GM19372 (cell line): Measurements from ENCODE around the gene AGAP1.
"Not testable (repeated sequence)": the region's sequence is repeated elsewhere in the genome, so short reads cannot be mapped to it uniquely, and the experiment has no call there.

Experiments
- ATAC-seq: cut with Tn5 transposase; IDR thresholded peaks from one replicate; pipeline ENCODE4 v1.9.1; 2021; ENCODE audit warnings: mild to moderate bottlenecking, low read depth, moderate library complexity; ENCODE audit not compliant: unreplicated experiment

AGAP1 gene

DNA sequence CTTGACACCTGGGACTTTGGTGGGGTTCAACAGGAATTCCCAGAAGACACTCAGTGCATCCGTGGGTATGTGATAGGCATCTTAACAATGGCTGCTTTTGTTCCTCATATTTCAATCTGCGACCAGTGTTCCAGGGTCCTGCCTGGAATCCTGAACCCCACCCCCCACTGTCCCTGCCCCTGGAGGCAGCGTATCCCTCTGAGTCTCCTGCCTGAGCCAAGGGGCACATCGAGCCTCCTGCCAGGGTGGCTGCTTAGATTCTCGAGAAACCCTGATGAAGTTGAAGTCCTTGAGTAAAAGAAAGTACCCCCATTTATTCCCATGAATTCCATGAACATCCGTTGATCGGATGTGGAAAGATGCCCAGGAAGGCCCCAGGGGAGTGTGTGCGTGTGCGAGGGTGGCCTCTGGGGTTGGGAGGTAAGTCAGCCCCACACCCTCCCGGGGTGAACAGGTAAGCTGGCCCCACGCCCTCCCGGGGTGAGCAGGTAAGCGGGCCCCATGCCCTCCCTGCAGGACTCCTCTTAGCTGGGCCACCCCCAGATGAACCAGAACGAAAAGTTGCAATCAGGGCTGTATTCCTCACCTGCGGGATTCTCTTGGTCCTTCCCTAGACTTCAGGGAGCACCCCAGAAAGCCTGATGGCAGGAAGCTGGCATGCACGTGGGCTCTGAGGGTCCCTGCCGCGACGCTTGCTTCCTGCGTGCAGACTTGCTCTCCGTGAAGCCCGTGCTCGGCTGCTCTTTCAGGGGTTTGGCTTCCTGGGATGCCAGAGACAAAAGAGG lies 253.3 kb downstream of the AGAP1 start:
- ATAC-seq: no peak

DNA sequence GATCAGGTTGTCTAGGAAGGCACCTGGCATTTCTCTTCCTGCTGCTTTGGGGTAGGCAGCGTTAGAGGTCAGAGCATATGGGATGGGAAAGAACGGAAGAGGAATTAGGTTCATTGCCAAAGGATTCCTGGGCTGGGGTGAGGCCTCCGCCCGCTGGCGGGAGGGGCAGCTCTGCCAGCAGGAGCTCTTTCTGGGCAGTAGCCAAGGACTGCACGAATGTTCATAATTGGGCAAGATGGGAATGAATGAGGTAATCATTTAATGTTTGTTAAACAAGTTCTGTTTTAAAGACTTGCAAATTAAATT lies 253.9 kb downstream of the AGAP1 start:
- no peak for ATAC-seq

DNA sequence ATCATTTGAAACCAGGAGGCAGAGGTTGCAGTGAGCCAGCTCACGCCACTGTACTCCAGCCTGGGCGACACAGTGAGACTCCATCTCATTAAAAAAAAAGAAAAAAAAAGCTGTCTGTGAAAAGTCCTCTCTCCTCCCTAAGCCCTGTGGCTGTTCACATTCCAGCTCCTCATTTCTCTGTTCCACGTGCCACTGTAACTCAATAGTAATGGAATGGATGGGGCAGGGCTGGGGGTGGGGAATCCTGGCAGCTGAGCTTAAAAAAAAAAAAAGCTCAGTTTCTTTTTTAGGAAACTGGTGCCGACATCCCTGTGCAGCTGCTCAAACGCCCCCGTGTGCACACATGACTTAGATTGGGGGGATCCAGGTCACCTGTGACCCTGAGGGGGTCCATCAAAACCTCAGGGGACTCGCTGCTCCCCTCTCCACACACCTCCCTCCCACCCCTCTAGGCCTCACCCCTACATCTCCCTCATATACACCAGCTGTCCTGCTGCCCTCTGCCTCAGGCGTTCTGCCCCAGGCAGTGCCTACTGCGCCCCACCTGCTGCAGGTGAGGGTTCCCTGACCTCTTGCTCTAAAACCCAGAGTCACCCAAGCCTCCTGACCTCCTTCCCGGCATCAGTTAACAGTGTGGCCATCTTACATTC lies 255.4 kb downstream of the AGAP1 start:
- ATAC-seq: no peak

- ATAC-seq: no peak
These were observed 255.9 kb downstream of the AGAP1 start for GRCh38 chr2:235749771-235750160.

DNA sequence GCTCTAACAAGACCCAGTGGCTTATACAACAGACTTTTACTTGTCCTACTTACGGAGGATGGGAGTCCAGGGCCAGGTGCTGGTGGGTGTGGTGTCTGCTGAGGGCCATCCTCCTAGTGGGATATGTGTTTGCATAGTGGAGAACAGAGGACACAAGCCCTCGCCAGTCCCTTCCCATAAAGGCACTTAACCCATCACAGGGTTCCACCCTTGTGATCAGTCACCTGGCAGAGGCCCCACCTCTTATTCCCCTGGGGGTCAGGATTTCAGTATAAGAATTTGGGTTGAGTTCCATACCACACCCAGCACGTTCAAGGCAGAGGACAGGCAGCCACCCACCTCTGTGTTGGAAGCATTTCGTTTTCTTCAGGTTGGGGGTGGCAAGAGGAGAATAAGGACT lies 259.0 kb downstream of the AGAP1 start:
- ATAC-seq: no peak

- ATAC-seq: no peak
These were observed 260.7 kb downstream of the AGAP1 start for GRCh38 chr2:235754357-235755207.

DNA sequence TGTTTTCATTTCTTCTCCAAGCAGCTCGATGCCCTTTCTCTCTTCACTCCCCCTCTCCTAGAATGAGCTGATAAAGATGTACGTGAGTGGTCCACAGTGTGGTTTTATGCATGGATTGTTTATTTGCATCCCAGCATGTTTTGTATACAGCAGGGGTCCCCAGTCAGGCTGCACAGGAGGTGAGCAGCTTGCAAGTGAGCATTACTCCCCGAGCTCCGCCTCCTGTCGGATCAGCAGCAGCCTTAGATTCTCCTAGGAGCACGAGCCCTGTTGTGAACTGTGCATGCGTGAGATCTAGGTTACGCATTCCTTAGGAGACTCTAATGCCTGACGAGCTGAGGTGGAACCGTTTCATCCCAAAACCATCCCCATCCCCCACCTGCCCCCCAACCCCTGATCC lies 262.6 kb downstream of the AGAP1 start:
- ATAC-seq: no peak

- no peak for ATAC-seq
These were observed 263.4 kb downstream of the AGAP1 start for GRCh38 chr2:235757212-235757611.

GRCh38 chr2:235757640-235758039 lies 263.8 kb downstream of the AGAP1 start:
- no peak for ATAC-seq

GRCh38 chr2:235762832-235763598 lies 269.2 kb downstream of the AGAP1 start:
- ATAC-seq: no peak

DNA sequence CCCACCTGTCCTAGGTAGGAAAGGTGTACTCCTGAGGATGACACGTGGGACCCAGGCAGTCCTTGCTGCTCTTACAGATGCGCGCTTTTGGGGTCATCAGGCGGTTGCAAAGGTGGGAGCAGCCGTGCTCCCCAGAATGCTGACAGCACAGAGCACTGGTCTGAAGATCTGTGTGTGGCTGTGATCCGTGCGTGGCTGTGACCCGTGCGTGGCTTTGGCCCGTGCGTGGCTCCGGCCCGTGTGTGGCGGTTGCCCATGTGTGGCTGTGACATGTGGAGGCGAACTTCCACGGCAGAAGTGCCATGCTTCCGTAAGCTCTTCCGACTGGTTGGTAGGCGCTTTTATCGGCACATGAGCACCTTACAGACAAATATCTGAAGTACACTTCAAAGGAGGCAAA lies 270.0 kb downstream of the AGAP1 start:
- no peak for ATAC-seq

DNA sequence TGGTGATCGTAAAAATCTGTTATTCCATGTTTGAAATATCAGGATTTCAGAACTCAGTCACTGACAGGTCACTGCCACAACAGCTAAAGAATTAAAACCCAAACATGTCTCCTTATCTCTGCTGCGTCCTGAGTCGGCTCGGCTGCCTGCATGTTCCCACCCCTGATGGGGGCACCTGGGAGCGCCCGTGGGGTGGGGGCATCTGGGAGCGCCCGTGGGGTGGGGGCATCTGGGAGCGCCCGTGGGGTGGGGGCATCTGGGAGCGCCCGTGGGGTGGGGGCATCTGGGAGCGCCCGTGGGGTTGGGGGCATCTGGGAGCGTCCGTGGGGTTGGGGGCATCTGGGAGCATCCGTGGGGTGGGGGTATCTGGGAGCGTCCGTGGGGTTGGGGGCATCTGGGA lies 270.6 kb downstream of the AGAP1 start:
- not testable (repeated sequence) for ATAC-seq

DNA sequence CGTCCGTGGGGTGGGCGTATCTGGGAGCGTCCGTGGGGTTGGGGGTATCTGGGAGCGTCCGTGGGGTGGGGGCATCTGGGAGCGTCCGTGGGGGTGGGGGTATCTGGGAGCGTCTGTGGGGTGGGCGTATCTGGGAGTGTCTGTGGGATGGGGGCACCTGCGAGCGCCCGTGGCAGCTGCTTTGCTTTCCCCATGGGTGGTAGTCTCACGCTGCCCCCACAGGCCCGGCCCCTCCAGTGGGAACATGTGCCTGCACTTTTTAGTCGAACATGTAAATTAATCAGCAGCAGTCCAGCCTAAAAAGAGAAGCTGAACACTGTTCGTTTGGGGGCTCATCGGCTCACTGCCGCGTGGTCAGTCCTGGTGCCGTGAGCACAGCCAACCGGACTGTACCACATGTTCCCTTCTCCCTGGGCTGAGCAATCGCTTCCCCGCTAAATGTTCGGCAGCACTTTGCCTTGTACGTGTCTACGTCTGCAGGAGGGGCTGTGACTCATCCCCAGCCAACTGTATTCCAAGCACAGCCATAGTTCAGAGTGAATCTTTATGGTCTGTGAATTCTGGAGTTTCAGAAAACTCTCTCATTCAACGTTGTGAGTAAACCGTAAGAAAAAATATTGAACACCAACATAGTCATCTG lies 271.5 kb downstream of the AGAP1 start:
- no peak for ATAC-seq

GRCh38 chr2:235766278-235766677 lies 272.4 kb downstream of the AGAP1 start:
- ATAC-seq: no peak

GRCh38 chr2:235768606-235769005 lies 274.8 kb downstream of the AGAP1 start:
- no peak for ATAC-seq

DNA sequence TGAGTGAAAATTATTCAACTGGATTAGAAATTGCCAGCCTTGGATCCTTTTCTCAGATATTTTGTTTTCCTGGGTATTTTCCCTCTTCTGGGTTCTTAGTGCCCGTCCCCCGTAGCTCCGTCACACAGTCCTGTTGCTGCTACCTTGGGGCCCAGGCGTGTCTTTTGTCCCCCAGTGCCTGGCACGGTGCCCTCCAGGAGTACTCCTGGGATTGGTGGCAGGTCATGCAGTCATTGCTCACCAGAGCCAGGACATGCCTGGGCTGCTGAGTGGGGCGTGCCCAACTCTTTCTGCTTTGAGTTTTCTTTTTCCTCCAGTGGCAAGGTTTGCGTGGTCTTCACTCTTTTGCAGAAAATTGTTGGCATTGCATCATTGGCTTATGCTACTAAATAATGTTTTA lies 275.2 kb downstream of the AGAP1 start:
- no peak for ATAC-seq

DNA sequence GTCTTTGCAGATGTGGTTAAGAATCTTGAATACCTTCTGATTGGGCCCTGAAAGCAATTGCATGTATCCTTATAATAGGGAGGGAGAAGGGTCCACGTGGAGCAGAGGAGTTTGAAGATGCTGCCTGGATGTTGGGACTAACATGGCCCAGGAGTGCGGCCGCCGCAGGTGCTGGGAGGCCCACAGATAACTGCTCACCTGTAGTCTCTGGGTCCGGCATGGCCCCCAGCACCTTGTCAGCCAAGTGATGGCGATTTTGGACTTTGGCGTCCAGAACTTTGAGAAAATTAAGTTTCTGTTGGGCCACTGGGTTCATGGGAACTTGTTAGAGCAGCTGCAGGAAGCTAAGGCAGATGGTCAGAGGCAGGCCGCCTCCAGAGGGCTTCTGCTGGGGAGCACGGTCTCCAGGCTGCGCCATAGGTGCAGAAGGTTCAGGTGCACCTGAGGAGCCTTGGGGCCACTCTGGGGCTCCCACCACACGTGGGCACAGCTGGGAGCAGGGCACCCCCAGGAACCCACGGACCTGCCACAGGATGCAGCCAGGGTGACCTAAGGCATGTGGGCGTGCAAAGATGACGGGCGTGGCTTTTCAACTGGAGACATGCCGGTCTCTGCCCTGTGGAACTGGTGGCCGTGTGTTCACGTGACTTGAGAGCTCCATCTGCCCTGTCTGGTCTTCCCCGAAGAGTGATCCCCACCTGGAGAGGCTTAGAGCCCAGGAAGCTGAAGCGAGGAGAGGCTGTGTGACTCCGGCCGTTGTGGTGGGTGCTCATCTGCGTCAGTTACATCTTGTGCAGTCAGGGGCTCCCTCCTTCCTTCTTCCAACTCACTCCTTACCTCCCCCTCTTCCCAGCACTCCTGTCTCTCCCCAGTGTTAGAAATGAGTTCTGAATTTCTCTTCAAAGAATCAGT lies 277.3 kb downstream of the AGAP1 start:
- no peak for ATAC-seq

DNA sequence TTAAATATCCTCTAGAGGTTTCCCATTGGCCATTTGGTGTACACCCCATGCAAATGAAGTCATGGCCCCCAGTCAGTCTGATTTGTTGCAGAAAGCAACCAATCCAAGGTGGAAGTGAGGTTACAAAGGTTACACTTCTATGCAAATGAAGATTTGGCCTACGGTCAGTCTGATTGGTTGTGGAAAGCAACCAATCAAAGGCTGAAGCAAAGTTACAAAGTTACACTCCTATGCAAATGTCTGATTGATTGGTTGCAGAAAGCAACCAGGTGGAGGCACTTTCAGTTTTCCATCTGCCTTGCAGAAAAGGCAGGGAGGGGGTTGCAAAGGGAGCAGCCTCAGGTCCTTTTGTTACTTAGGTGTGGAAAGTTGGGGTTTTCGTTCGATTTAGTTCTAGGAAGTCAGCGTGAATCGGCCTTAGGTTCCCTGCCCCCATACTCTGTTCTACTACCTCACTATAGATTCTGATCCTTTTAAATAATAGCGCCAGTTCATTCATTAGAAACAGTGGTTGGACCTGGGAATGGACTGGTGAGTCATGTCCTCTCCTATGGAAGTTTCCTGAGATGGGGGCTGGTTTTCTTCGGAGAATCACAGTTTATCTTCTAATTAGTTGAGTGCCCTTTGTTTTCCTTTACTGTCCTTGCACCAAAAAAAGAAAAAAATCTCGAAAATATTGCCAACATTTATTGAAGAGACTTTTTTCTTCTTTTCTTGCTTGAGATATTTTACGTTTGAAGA lies 279.5 kb downstream of the AGAP1 start:
- no peak for ATAC-seq
